Smooth muscle cell (in vitro differentiated cells): ENCODE data around the gene RASGEF1B. TPM values are rescaled to one million over a fixed set of nuclear protein-coding genes. Genes with fewer than 3 reads are reported as not detected.
"Not testable (repeated sequence)": the region's sequence is repeated elsewhere in the genome, so short reads cannot be mapped to it uniquely, and the experiment has no call there.

ENCODE experiments used
- DNase-seq: peaks from one replicate; lab custom pipeline; 2025; ENCODE audit not compliant: unreplicated experiment; lab: John Stamatoyannopoulos, UW
- H2AFZ ChIP-seq: fragments of 200-600 bp; sonication (generic); 2 replicates; pipeline ENCODE4 v1.6.0; 2016; ENCODE audit warnings: antibody characterized with exemption, low read depth, mild to moderate bottlenecking
- H3F3A ChIP-seq: fragments of 200-600 bp; sonication (generic); 2 replicates; pipeline ENCODE4 v1.6.0; 2017; ENCODE audit warnings: antibody characterized with exemption, low read depth
- H3K27ac ChIP-seq: fragments of 200-600 bp; sonication (generic); 2 replicates; pipeline ENCODE4 v1.5.1; 2016; ENCODE audit warnings: low read depth, mild to moderate bottlenecking
- H3K27me3 ChIP-seq: fragments of 200-600 bp; sonication (generic); 2 replicates; pipeline ENCODE4 v1.6.1; 2016; ENCODE audit warnings: low read depth, mild to moderate bottlenecking
- H3K36me3 ChIP-seq: fragments of 200-600 bp; sonication (generic); 2 replicates; pipeline ENCODE4 v1.5.1; 2016; ENCODE audit warnings: low read depth
- H3K4me1 ChIP-seq: fragments of 200-600 bp; sonication (generic); 2 replicates; pipeline ENCODE4 v1.5.1; 2016; ENCODE audit warnings: low read depth
- H3K4me2 ChIP-seq: fragments of 200-600 bp; sonication (generic); 2 replicates; pipeline ENCODE4 v1.6.0; 2016; ENCODE audit warnings: mild to moderate bottlenecking
- H3K4me3 ChIP-seq: fragments of 200-600 bp; sonication (generic); 2 replicates; pipeline ENCODE4 v1.5.1; 2016; ENCODE audit warnings: mild to moderate bottlenecking
- H3K79me2 ChIP-seq: fragments of 200-600 bp; sonication (generic); 2 replicates; pipeline ENCODE4 v1.6.0; 2016; ENCODE audit warnings: low read depth, mild to moderate bottlenecking
- H3K9ac ChIP-seq: fragments of 200-600 bp; sonication (generic); 2 replicates; pipeline ENCODE4 v1.6.0; 2016; ENCODE audit warnings: low read depth
- H3K9me3 ChIP-seq: fragments of 200-600 bp; sonication (generic); replicated peaks from 2 replicates; pipeline ENCODE4 v1.5.1; 2016; ENCODE audit warnings: low read depth
- H4K20me1 ChIP-seq: fragments of 200-600 bp; sonication (generic); 2 replicates; pipeline ENCODE4 v1.6.0; 2016; ENCODE audit warnings: low read depth
- WGBS: methylation state at CpG from one replicate; pipeline ENCODE4 v1.1.7; 2016; ENCODE audit warnings: low lambda C conversion rate; 5-methylcytosine and 5-hydroxymethylcytosine counted together
- polyA plus RNA-seq: library from polyadenylated mRNA; unstranded; fragments of >200 nt; fragmentation: Nextera tagmentation; extraction: Ambion mirVana; gene quantifications from 2 replicates; pipeline ENCODE4 v1.2.1, GENCODE V29; 2016
- total RNA-seq: library from RNA; depleted of rRNA; stranded (reverse); fragments of >200 nt; gene quantifications from 2 replicates; pipeline ENCODE4 v1.2.3, GENCODE V29; 2014
- TF ChIP-seq, protein P1 (sequence below): fragments of 200-600 bp; sonication (generic); IDR thresholded peaks from 2 replicates; pipeline ENCODE4 v1.5.1; 2017; ENCODE audit warnings: borderline replicate concordance, mild to moderate bottlenecking, antibody characterized with exemption; ENCODE audit not compliant: insufficient read depth, poor library complexity, severe bottlenecking

Gene RASGEF1B
- total and polyA plus RNA-seq, 2 experiments from 2014 or later: 1.5 to 7.5 TPM

DNA sequence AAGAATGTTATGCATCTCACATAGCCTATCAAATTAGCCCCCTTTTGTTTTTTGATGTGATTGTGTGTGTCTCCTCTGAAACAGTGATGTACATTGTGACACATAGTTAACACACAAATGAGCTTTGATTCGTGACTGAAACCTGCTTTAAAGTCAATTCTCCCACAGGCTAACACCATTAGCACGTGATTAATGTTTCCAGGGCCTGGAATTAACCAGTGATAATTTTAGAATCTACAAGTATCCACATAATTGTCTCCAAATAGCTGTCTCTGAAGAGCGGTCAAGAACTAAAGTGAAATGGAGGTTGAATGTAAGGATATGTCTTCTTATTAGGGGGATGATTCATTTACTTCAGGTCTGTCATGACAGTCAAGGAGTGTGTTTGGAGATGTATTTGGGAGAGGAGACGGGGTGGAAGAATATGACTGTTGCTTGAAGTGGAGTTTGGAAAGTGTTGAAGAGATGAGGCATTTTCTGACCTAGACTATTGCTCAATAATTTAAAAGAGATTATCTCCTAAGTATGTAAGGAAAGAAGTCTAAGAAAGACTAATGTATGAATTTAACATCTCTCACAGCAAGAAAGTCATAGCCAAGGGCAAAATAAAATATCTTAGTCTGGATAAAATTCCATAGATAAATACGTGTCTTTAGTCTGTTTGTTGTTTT, 13.7 kb upstream of the RASGEF1B start:
- Histone ChIP-seq H3K4me2 (no peak overlapping the region), H3K27me3 (no peaks in the 10 kb centered on the region), H3K36me3 (no peaks in the 10 kb centered on the region), H2AFZ (no peak overlapping the region), H4K20me1 (no peaks in the 10 kb centered on the region), H3K79me2 (no peaks in the 10 kb centered on the region), H3K9me3 (no peaks in the 10 kb centered on the region), H3K4me1 (no peaks in the 10 kb centered on the region), H3F3A (no peaks in the 10 kb centered on the region), H3K9ac (no peak overlapping the region), H3K4me3 (no peak overlapping the region), H3K27ac (peak overlapping the region; percentile 10)
- TF ChIP-seq, protein P1, sequence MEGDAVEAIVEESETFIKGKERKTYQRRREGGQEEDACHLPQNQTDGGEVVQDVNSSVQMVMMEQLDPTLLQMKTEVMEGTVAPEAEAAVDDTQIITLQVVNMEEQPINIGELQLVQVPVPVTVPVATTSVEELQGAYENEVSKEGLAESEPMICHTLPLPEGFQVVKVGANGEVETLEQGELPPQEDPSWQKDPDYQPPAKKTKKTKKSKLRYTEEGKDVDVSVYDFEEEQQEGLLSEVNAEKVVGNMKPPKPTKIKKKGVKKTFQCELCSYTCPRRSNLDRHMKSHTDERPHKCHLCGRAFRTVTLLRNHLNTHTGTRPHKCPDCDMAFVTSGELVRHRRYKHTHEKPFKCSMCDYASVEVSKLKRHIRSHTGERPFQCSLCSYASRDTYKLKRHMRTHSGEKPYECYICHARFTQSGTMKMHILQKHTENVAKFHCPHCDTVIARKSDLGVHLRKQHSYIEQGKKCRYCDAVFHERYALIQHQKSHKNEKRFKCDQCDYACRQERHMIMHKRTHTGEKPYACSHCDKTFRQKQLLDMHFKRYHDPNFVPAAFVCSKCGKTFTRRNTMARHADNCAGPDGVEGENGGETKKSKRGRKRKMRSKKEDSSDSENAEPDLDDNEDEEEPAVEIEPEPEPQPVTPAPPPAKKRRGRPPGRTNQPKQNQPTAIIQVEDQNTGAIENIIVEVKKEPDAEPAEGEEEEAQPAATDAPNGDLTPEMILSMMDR: no peak
- no peak for DNase-seq
- WGBS: 47% methylated on average over 5 of the region's 5 CpGs

DNA sequence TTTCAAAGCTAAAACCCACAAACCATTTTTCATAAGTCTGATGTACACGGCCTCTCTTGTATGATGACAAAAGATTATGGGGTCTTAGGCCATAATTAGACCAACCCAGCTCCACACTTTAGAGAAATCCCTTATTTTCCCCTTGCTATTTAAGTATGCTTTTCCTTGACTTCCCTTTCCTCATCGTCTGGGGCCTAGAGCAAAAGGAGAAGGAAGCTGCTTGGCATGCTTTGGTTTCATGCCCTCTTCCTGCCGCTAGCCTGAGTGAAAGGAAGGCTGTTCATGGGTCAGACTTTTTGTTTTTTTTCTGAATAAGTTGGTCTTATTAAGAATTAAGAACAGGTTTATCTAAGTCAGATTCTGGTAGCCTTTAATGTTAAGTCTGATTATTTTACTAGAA, 10.6 kb upstream of the RASGEF1B start:
- Histone ChIP-seq H3K4me2 (no peak overlapping the region), H3K27ac (no peak overlapping the region), H3K4me1 (no peaks in the 10 kb centered on the region), H3K9me3 (no peaks in the 10 kb centered on the region), H3F3A (no peaks in the 10 kb centered on the region), H3K9ac (no peak overlapping the region), H4K20me1 (no peaks in the 10 kb centered on the region), H2AFZ (no peak overlapping the region), H3K4me3 (no peak overlapping the region), H3K36me3 (no peaks in the 10 kb centered on the region), H3K27me3 (no peaks in the 10 kb centered on the region), H3K79me2 (no peaks in the 10 kb centered on the region)
- no peak for DNase-seq
- WGBS: 79% methylated on average over 3 of the region's 3 CpGs
- TF ChIP-seq, protein P1: no peak

DNA sequence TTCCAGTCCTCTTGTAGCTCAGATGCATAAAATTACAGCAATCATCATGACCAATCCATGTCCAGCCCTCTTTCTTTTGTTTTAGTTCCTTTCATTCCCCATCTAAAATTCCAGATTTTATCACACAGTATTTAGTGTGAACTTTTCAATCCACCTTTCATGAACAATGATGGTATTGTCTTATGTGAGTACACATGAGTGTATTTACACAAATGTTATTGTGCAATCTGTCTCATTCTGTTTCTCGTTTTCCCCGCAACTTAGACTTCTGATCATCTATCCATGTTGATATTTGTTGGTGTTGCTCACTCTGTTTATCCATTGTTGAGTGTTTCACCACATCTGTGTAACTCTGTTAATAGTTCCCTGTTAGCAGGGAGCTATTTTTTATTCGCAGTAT, 9.4 kb upstream of the RASGEF1B start:
- Histone ChIP-seq H4K20me1 (no peaks in the 10 kb centered on the region), H3K9ac (no peak overlapping the region), H2AFZ (no peak overlapping the region), H3F3A (no peaks in the 10 kb centered on the region), H3K79me2 (no peaks in the 10 kb centered on the region), H3K4me3 (no peak overlapping the region), H3K9me3 (no peaks in the 10 kb centered on the region), H3K27ac (no peak overlapping the region), H3K4me1 (no peaks in the 10 kb centered on the region), H3K27me3 (no peaks in the 10 kb centered on the region), H3K4me2 (no peak overlapping the region), H3K36me3 (no peaks in the 10 kb centered on the region)
- TF ChIP-seq, protein P1: no peak
- DNase-seq: no peak
- 81% methylated on average over 3 of the region's 3 CpGs for WGBS

DNA sequence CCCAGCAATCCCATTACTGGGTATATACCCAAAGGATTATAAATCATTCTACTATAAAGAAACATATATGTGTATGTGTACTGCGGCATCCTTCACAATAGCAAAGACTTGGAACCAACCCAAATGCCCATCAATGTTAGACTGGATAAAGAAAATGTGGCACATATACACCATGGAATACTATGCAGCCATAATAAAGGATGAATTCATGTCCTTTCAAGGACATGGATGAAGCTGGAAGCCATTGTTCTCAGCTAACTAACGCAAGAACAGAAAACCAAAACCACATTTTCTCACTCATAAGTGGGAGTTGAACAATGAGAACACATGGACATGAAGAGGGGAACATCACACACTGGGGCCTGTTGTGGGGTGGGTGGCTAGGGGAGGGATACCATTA, 7.9 kb upstream of the RASGEF1B start:
- H3K36me3 ChIP-seq, DNase-seq, H3K4me2 ChIP-seq, H3F3A ChIP-seq, H3K79me2 ChIP-seq, H4K20me1 ChIP-seq, H3K9me3 ChIP-seq, H3K9ac ChIP-seq, H3K27me3 ChIP-seq, H2AFZ ChIP-seq, H3K27ac ChIP-seq, H3K4me3 ChIP-seq, H3K4me1 ChIP-seq: not testable (repeated sequence)
- WGBS: 85% methylated on average over 2 of the region's 2 CpGs

DNA sequence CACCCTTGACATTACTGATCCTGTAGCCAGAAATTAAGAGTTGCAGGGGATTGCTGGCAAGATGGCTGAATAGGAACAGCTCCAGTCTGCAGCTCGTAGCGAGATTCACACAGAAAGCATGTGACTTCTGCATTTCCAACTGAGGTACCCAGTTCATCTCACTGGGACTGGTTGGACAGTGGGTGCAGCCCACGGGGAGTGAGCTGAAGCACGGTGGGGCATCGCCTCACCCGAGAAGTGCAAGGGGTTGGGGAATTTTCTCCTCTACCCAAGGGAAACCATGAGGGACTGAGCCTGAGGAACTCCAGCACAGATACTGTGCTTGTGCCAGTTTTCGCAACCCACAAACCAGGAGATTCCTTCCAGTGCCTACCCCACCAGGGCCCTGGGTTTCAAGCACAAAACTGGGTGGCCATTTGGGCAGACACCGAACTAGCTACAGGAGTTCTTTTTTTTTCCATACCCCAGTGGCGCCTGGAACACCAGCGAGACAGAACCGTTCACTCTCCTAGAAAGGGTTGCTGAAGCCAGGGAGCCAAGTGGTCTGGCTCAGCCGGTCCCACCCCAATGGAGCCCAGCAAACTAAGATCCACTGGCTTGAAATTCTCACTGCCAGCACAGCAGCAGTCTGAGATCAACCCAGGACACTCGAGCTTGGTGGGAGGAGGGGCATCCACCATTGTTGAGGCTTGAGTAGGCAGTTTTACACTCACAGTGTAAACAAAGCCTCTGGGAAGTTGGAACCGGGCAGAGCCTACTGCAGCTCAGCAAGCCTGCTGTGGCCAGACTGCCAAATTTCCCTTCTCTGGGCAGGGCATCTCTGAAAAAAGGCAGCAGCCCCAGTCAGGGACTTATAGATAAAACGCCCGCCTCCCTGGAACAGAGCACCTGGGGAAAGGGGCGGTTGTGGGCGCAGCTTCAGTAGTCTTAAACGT, 1.9 kb upstream of the RASGEF1B start:
- H3K4me2 ChIP-seq, H3K9ac ChIP-seq, H2AFZ ChIP-seq, H3K27me3 ChIP-seq, H3F3A ChIP-seq, H4K20me1 ChIP-seq, H3K27ac ChIP-seq, H3K79me2 ChIP-seq, H3K4me3 ChIP-seq, H3K36me3 ChIP-seq, H3K9me3 ChIP-seq, DNase-seq: not testable (repeated sequence)
- peaks cover 13% of the 10 kb centered on the region for H3K4me1 ChIP-seq
- WGBS: 80% methylated on average over 18 of the region's 19 CpGs
